Stimulated activated CD4-positive, alpha-beta T cell treated with anti-CD3 and anti-CD28 coated beads, Interleukin-4, amount 100 ng/mL, for 24 hours (primary cell): ENCODE measurements around the gene MCHR2.
"Not testable (repeated sequence)": the region's sequence is repeated elsewhere in the genome, so short reads cannot be mapped to it uniquely, and the experiment has no call there.

ENCODE experiments used
- DNase-seq: peaks from one replicate; pipeline ENCODE4 v3.0.0-alpha.2; 2020

The MCHR2 gene, protein sequence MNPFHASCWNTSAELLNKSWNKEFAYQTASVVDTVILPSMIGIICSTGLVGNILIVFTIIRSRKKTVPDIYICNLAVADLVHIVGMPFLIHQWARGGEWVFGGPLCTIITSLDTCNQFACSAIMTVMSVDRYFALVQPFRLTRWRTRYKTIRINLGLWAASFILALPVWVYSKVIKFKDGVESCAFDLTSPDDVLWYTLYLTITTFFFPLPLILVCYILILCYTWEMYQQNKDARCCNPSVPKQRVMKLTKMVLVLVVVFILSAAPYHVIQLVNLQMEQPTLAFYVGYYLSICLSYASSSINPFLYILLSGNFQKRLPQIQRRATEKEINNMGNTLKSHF

DNA sequence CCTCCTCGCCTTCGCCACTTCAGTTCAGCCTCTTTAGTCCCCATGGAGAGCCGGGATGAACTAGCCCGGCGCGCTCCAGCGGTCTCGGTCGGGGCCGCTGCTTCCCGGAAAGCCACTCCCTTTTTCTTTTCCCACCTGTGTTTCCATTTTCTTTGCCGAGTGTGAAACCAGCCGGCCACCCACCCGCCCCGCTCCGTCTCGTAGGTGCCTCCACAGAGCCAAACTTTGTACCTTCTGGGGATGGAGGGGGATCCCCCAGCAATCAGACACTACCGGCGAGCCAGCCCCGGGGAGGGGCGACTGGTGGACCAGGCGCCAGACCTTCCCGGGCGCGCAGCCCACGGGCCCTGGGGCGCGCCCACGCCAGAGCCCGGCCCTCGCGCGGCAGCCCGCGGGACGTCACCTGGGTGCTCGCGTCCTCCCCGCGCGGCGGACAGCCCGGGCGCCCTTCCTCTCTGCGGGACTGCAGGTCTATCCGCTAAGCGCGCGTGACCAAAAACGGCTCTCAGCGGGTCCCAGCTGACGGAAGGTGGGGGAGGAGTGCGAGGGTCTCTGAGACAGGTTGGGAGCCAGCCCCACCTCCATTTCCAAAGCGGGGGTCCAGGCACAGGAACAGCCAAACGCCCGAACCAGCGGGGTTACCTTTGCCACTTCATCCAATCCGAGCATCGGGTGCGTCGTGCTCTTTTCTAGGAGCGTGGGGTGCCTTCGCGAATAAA is at the start of gene MCHR2:
Gene MCHR2 (minus strand): TSS at position 691 of the 719 bp plus-strand sequence. CDS start 38,076 bp downstream, outside the sequence.
- DNase-seq, result no peak

DNA sequence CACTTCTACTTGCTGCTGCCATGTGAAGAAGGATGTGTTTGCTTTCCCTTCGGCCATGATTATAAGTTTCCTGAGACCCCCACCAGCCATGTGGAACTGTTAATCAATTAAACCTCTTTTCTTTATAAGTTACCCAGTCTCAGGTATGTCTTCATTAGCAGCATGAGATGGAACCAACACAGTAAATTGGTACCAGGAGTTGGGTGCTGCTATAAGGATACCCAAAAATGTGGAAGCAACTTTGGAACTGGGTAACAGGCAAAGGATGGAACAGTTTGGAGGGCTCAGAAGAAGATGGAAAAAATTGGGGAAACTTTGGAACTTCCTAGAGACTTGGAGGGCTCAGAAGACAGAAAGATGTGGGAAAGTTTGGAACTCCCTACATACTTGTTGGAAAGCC is 44.5 kb upstream of the MCHR2 start:
- not testable (repeated sequence) for DNase-seq

- no peak for DNase-seq
Observed at GRCh38 chr6:100035873-100036653, 42.0 kb upstream of the MCHR2 start.

GRCh38 chr6:100023798-100024197 is 29.8 kb upstream of the MCHR2 start:
- no peak for DNase-seq

- DNase-seq, result no peak
Observed at GRCh38 chr6:100022847-100023246, 28.8 kb upstream of the MCHR2 start.

GRCh38 chr6:100008857-100009256 is 14.8 kb upstream of the MCHR2 start:
- no peak for DNase-seq

DNA sequence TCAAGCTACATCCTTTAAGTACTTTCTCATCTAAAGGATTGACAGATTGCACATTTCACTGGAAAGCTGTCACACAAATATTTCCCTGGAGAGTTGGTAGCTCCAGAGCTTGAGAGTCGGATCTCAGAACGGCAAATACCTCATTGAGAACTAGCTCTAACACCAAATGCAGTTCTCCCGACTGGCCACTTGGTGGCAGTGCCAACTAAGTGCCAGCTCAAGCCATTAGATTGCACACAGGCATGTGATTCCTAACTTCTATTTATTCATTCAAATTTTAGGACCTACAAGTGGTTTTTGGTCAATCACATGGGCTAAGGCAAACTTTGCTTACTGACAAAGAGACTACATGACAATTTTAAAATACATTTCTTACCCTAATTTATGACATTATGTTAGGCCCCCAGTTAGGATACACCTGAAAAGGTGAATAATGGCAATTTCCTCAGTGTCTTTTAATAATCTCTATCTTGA is 7.9 kb upstream of the MCHR2 start:
- peak; percentile 42 for DNase-seq

- no peak for DNase-seq
Observed at GRCh38 chr6:99997141-99997540, 3.1 kb upstream of the MCHR2 start.

DNA sequence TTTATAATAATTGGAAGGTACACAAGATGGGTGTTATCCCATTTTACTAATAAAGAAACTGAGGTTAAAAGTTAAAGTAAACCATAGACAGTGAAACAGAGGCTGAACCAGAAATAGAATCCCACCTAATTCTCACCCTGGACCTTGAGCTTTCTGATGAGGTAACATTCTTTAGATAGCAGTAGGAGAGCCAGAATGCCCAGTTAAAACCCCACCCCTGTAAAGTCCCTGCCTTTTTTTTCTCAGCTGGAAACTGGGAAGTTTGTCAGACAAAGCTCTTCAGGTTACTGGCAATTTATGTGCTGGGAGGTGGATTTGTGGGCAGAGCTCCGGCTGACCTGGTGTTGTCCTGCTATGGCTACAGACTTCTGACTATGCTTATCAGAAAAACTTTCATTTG is 1.9 kb upstream of the MCHR2 start:
- no peak for DNase-seq

GRCh38 chr6:99993146-99993532 is 884 bp downstream of the MCHR2 start:
- DNase-seq, result no peak

GRCh38 chr6:99991955-99992354 is 2.1 kb downstream of the MCHR2 start:
- DNase-seq, result no peak

DNA sequence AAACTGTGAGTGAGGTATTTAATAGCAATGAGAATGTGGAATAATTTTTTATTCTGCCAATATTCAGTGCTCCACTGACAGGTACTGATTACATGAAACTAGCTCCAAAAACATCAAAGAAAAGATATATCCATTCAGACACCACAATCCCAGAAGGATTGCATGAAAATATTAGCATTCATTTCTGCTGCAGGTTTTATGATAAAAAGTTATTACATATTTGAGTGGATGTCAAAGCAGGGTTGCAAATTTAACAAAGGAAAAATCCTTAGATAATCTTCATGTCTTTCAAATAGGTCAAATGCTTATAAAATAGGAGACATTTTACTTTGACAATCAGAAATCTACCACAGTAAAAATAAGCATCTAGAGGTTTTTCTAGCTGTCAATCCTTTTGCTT is 13.3 kb downstream of the MCHR2 start:
- DNase-seq, result no peak

DNA sequence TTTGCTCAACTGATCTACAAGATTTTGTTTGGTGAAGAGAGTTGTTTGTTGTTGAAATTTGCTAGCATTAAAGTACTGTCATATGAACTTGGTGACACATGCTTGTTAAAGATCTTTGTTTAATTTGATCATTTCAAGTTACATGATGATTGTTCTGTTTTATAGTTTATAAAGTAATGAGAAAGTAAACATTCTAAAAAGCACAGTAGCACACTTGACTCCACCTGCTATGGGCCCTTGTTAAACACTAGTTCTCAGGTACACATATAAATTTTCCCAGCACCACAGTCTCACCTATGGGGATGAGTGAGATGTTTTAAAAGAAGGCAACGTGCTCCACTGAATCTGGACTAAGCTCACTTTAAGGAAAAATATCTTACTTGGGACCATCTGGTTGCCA is 14.1 kb downstream of the MCHR2 start:
- no peak for DNase-seq

DNA sequence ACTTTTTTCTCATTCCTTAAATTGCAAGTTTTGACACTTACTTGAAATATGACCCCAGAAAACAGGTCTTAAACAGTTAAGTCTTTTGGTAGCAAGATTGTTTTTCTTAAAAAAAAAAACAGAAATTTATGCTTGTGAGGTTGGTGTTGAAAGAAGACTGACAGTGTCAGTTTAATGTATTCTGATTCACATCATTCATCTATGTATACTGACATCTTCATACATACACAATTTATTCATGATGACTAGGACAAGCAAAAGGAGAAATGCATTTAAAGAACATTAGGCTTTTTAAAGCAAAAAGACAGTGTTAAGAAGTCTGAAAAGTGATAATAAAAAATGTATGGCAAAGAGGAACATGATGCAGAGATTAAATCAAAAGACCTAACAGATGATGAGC is 27.0 kb downstream of the MCHR2 start:
- DNase-seq, result no peak

DNA sequence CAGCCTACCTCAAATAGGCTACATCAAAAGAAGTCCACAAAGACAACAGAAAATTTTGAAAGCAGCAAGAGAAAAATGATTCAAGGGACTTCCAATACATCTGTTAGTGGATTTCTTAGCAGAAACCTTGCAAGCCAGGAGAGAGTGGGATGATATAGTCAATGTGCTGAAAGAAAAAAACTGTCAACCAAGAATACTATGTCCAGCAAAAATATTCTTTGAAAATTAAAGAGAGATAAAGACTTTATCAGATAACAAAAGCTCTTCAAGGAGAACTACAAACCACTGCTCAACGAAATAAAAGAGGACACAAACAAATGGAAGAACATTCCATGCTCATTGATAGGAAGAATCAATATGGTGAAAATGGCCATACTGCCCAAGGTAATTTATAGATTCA is 34.0 kb downstream of the MCHR2 start:
- no peak for DNase-seq

DNA sequence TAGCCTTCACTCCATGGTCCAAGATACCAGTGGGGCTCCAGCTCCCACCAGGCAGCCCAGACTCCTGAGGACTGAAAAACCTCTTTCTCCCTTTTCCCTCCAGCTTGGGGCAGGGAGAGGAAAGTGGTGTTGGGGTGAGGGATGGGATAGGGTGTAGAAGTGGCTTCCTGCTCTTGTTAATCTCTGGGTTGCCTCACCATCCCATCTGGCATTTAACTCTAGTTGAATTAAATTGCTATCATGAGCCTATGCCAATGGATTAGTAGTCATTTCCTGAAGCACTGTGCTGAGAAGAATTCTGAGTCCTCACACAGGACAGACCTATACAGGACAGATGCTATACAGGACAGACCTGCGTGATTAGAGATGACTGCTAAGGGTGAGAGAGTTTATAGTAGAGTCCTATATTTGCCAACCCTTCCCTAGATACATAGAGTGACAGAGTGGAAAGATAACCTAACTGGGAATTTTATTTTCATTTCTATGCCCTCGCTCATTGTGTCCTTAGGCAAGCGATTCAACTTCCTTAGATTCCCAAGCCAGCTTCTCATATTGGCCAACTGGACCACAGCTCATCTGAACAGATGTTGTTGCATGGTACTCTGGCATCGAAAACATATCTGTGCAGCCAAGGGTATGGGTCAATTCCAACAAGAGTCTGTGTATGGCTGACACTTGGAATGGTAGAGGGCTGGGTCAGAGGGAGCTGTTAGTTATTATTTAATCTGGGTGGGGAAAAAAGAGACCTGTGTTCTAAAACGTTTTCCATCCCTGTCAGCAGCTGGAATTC is 42.8 kb downstream of the MCHR2 start:
- DNase-seq, result no peak

DNA sequence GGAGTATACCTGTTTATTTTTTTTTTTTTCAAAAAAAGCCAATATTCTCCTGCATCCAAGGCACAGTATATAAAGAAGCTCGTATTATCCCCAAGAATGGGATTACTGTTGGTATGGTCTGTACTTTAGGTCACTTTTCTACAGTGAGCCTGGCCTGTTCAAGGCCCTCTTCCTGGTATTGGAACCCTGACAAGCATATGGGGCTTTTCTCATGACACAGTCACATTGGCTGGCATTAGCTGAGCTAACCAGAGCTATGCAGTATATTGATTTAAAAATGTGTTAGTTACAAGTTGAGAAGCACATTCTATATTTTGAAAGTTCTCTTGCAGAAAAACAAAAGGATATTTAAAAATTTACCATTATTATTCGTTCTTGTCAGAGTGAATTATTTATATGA is 48.0 kb downstream of the MCHR2 start:
- no peak for DNase-seq

DNA sequence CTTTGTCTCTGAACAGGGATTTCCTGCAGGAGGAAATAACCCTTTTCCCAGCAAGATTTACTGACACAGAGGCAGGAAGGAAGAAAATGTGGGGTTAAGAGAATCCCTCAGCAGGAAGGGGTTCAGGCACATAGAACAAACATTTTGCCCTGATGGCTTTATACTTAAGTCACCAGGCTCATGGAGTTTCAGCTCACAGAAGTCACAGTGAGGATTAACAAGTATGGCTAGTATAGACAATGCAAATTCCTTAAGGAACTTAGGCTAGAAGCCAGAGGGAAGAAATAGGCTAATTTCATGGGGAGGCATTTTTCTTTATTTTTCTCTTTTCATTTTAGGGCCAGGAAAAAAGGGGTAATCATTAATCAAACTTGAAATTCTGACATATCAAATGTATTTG is 50.2 kb downstream of the MCHR2 start:
- DNase-seq, result no peak

DNA sequence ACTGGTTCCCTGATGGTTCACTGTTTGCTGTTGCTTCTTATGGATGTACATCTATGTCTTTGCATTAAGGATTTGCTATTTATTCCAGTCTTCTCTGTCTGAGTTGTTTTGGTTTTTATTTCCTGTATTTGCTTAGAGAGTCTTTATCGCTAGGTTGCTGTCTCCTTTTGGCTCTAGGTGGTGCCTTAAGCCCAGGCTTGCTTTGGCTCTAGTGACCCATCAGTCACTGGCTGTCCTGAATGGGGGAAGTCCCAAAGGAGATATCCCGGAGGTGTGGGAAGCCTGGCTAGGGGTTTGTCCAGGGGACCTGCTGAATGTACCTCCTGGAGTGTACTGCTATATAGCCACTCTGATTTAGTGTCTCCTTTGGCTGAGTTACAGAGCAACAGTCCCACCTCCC is 53.4 kb downstream of the MCHR2 start:
- DNase-seq, result no peak

GRCh38 chr6:99933129-99933528 is 60.9 kb downstream of the MCHR2 start:
- DNase-seq, result no peak

DNA sequence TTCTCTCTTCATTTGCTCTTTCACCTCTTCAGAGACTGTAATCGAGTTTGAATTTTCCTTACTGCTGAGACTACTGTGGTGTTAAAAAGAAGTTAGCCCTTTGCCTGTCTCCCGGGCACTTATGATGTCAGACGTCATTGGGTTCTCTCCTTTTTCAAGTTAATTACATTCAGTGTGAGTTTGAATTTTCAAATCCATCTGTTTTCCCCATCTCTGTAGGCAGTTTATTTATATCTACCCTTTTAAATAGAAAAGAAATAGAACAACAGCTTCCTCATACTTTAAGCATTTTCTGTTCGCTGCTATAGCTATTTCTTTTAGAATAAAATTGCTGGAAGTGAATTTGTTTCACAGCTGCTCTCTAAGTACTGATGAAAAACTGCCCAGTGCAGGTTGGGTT is 81.4 kb downstream of the MCHR2 start:
- DNase-seq, result no peak

DNA sequence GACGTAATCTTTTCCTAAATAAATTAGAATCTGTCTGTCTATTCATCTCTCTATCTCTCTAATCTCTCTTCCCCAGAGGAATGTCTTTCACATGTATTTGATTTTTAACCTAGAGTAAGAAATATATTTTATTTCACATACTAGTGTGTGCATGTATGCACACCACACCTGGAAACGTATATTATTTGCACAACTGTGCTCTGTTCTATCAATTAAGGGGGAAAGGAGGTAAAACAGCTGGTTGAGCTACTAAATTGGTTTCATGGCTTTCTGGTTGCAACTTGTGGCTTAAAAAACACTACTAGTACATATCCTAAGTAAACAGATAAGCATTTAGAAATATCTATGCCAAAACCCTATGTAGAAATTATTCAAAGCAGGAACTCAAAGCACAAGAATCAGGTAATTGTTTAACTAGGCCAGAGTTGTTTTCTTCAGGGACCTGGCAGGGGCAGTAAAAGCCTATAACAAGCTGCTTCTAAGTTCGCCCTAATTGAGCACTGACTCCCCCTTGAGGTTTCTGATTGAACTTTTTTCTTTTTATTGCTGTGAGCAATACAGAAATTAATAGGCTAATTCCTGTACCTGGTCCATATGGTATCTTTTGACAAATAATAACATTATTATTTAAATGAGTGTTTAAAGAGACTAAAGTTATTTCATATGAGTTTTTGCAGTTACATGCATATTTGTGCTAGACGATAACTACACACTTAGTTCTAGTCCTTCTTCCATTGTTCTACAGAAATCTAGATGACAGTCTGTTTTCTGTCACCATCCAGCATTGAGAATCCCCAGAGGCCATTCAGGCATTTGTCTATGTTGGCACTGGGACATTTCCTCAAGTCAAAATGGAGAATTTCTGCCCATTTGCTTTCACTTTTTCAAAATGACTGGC is 88.6 kb downstream of the MCHR2 start:
- no peak for DNase-seq
